HG03354 (cell line): Measurements from ENCODE around the gene CAMP.

Experiments
- ATAC-seq: cut with Tn5 transposase; IDR thresholded peaks from one replicate; pipeline ENCODE4 v1.9.1; 2021; ENCODE audit warnings: mild to moderate bottlenecking; ENCODE audit not compliant: unreplicated experiment, poor library complexity, severe bottlenecking

Gene CAMP, protein sequence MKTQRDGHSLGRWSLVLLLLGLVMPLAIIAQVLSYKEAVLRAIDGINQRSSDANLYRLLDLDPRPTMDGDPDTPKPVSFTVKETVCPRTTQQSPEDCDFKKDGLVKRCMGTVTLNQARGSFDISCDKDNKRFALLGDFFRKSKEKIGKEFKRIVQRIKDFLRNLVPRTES

DNA sequence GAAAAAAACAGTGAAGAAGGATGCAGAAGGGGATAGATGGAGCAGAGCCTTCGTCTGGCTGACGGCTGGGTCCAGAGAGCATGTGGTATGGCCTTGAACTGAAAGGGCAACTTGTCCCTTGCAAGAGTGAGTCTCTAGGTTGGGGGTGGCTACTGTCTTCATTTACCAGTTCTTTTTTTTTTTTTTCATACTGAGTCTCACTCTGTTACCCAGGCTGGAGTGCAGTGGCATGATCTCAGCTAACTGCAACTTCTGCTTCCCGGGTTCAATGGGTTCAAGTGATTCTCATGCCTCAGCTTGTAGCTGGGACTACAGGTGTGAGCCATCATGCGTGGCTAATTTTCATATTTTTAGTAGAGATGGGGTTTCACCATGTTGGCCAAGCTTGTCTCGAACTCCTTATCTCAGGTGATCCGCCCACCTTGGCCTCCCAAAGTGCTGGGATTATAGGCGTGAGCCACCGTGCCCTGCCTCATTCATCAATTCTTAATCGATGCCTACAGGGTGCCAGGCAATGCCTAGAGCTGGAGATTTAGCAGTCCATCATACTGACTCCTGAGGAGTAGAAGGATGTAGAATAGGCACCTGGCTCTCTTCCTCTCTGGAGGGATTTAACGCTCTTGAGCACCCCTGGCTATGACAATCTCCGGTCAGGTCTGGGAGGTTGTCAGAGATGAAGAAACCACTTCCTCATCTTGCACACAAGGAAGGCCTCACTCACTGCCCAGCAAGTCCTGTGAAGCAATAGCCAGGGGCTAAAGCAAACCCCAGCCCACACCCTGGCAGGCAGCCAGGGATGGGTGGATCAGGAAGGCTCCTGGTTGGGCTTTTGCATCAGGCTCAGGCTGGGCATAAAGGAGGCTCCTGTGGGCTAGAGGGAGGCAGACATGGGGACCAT lies at the start of gene CAMP:
CAMP (plus strand) TSS at position 880 of the 898 bp plus-strand sequence; CDS start at position 897, 17 bp downstream.
- peak; percentile 61 for ATAC-seq

DNA sequence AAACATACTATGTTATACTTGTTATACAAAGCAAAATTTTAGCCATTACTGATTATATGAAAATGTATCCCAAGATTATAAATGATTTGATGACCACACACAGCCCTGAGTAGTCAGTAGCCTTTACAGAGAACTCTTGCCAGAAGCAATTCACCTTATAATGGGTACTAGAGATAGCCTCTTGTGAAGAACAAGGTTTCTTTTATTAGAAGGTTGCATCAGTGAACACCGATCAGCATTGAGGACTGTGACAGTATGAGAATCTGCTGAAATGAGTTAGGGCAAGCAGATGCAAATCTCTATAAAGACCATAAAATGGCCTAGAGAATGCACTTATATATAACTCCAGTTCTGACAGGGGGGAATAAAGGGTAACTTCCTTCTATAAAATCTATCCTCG lies 45.2 kb upstream of the CAMP start:
- ATAC-seq: no peak

DNA sequence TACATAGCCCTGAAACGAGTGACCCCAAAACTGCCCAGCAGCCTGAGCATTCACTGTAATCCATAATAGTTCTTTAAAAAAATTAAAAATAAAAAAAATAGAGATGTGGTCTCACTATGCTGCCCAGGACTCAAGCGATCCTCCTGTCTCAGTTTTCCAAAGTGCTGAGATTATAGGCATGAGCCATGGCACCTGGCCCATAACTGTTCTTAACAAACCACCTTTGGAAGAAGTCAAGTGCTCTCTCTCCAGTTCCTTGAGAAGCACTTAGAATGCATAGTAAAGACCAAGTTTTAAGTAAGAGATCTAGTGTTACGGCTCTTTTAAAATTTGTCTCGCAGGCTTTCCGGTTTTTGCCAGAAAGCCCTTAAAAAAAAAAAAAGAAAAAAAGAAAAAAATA lies 43.3 kb upstream of the CAMP start:
- no peak for ATAC-seq

DNA sequence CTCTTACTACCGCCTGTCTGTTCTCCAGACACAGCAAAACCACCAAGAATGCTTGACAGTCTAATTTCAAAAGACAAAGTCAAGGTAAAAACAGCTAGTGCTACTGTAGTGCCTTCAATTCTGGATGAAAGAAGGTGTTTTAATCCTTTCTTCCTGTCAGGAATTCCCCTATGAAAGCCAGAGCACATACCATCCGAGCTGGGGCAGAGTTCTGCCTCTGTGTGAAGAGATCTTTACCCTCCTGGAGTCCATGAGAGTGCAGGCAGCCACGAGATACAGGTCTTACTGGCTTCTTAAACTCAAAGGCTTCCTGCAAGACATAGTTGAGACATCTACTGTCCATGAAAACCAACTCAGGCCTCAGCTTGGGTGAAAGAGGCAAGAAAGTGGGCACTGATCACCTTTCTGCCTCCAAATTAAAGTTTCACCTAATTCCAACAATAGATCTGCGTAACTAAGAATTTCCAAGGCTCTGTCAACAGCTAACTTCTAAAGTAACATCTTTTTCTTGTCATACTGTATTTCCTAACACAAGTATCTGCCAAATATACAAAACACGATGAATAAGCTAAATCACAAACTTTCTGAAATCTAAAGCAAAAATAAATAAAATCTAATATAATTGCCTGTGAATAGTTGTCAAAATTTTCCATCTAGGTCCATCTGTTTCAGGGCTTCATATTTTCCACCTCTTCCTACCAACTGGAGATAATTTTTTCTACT lies 42.6 kb upstream of the CAMP start:
- ATAC-seq: no peak

DNA sequence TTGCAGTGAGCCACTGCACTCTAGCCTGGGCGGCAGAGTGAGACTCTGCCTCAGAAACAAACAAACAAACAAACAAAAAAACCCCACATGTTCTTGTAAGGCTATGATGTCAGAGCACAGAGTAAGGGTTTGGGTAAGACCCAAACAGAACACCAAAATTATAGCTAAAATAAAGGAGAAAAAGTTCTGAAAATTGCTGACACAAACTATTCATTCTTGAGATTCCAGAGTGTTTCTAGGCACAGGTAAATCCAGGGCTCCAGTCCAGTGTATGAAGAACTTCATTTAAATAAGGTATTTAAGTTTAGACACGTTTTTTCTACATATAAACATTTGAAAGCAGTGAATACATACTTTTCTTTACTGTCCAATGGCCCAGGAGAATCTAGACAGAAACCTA lies 39.0 kb upstream of the CAMP start:
- no peak for ATAC-seq

DNA sequence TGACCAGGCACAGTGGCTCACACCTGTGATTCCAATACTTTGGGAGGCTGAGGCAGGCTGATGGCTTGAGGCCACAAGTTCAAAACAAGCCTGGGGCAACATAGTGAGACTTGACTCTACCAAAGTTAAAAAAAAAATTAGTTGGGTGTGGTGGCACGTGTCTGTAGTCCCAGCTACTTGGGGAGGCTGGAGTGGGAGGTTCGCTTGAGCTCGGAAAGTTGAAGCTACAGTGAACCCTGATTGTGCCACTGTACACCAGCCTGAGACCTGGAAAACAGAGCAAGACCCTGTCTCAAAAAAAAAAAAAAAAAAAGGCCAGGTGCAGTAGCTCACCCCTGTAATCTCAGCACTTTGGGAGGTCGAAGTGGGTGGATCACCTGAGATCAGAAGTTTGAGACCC lies 38.2 kb upstream of the CAMP start:
- no peak for ATAC-seq

DNA sequence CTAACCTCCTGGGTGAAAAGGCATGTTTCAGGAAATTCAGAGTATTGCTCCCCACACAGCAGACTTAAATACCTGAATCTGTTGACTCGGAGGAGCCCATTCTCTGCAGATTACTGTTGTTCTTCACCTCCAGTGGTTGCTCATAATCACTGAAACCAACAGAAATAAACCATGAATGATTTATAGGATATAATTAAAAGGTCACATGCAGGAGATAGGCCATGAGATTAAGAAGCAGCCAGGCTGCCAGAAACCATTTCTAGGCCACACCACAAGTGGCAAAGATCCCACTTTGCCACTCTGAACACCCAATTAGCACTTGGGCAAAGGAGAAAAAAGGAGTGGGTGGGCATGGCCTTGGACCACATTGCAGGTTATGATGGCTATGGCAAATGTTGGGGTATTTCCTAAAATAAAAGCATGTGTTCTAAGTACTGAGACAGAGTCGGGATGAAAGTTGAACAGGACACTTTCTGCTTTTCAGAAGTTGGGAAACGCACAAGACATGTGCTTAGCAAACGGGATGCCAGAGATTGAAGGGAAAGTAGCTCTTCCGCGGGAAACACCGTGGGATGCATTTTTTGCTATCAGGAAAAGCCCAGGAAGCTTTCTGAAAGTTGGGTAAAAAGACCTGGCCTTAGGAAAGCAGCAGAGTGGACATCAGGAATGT lies 36.5 kb upstream of the CAMP start:
- ATAC-seq: no peak

DNA sequence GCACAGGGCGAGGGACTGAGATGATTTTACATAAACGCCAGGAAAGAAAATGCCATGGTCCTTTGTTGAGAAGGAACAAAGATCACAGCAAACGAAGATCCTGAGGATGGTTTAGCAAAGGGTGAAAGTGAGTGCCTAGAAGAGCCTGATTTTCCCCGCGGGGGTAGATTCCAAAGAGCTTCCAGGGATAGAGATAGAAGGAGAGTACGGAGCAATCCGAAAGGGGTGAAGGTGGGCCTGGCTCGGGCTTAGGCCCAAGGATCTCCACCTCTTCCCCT lies 36.1 kb upstream of the CAMP start:
- ATAC-seq: no peak

DNA sequence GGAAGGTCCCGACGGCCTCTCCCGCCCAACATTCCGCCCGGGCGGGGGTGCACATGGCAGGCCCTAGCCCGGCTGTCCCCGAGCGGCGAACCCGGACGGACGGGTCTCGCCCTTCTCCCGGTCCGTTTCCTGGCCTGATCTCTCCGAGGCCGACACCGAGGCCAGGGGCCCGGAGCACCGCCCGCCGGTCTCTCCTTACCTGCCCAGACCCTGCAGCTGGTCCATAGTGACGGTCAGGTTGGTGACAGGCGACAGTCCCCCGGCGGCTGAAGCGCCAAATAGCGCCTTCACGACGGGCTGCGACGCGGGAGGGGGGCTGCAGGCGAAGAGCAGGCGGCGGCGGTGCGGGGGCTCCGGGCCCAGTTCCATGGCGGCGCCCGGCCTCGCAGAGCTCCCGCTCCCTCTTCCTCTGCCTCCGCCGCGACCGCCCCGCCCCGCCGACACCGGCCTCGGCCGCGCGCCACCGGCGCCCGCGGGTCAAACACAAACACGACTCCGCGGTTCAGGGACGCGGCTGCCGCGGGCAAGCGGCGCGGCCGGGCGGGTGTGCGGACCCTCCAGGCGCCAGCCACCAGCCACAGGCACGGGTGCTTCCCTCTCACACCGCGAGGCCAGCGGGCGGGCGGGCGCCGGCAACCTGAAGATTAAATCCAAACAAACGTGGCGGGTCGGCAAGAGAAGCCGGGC lies 35.6 kb upstream of the CAMP start:
- peak; percentile 33 for ATAC-seq

DNA sequence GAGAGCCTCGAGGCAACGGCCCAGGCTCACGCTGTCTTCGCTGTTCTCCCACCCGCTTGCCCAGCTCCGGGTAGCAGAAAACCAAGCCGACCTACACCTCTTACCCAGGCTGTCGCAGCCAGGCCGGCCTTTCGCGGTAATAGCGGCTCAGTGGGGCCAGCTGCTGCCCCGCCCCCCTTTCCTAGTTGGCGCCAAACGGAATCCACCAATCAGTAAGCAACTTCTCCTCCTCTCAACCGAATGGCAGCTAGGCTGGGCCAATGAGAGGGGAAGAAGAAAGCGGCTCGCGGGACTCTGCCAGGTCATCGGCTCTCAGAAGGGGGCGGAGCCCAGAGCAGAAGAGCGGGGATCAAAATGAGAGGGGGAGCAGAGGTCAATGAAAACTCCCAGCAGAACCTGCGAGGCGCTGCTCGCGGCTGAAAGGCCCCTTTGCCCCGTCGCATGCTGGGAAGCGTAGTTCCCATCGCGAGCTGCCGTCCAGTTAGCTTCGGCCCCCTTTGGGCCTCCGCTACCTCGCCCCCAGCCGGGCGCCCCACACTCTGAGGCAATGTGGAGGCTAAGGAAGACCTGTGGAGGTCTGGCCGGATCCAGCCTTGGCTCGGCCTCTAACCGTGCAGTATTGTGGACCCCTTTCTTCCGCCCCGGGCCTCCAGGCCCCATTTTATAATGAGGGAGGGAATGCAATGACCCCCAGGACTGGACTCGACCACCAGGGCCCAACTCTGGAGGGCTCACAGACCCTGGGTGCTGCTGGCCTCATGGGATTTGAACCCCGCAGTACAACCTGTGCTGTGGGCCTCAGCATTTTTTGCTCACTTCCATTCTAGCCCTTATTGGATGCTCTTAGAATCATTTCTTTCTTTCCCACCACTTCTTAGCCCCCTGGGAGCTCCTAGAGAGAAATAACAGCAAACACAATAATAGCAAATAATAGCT lies 34.8 kb upstream of the CAMP start, which contains the start of gene CDC25A:
CDC25A (minus strand) TSS at position 152 of the 936 bp plus-strand sequence. CDS start 470 bp downstream, outside the sequence.
- ATAC-seq: peak; percentile 98

DNA sequence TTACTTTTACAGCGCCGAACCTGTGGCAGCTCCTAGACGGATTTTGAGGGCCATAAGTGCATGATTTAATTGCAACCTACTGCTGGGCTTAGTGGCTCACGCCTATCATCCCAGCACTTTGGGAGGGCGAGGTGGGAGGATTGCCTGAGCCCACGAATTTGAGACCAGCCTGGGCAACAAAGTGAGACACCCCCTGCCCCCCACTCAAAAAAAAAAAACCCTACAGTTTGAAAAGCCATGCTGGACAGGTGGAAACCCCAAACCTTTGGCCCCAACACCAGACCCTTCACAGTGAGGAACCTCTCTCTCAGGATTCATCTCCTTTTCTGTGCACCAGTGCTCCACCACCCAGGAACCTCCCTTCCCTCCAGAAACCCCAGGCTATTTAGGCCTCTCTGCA lies 34.0 kb upstream of the CAMP start:
- no peak for ATAC-seq

DNA sequence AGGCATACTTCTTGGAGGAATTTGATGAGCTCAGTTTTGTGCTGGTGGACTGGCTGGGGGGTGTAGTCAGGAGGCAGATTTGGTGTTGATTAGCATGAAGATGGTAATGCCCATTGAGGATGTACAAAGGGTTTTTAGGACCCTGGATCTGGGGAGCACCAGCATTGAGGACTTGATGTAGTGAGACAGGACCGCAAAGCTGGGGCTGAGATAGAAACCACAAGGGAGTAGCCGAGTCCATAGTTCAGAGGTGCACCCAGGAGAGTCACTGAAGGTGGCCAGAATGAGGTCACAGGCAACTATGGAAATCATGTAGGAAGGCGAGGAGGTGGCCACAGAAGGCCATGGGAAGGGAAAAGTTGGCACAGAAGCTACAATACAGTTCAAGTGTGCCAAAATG lies 32.4 kb upstream of the CAMP start:
- ATAC-seq: no peak

DNA sequence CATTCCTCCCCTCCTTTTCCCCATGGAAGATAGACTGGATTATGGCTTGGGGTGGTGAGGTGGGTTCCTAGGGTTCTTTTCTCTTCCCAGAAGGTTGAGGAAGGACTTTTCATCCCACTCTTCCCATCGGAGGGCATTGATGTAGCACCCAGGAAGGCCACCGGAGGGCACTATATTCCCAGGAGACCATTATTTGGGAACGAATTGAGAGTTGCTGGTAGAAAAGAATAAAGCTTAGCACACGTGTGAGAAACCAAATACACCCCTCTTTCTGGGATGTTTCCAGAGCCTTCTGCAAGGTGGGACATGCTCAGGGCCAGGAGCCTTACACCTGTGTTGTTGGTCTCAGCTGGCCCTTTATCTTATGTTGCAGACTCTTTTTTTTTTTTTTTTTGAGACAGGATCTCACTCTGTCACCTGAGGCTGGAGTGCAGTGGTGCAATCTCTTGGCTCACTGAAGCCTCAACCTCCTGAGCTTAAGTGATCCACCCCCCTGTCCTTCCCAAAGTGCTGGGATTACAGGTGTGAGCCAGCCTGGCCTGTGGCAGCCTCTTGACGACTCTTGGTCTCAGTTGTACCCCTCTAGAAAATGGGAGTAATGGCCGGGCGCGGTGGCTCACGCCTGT lies 28.7 kb upstream of the CAMP start:
- no peak for ATAC-seq

DNA sequence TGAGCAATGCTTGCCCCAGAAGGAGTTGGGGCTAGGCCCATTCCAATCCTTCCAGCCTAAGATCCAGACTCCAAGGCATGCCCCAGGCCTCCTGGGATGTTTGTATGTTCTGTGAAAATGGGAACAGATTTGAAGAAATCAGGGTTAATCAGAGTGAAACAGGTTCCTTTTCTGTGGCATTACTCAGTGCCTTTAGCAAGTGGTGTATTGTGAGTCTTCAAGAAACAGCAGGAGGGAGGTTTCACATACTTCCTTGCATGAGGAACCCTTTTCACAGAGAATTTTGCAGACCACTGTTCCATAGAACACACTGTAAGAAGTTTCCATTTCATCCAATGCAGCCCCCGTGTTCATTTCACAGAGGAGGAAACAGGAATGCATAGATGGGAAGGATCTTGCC lies 26.7 kb upstream of the CAMP start:
- no peak for ATAC-seq

DNA sequence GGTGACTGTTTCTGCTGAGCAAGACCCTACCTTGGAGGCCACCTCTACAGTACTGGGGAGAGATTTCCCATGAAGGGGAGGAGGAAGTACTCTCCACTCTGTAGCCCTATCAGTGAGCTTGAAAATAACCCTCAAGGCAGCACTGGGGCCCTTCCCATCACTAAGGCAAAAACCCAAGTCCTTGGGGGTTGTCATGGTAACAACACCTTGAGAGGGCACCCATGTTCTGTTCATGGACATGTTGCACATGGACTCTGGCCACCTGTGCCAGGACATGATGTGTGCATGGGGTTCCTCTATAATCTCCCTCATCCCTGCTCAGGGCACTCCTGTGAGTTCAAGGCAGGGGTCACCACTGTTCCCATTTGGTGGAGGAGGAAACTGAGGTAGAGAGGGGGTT lies 24.2 kb upstream of the CAMP start:
- ATAC-seq: no peak

DNA sequence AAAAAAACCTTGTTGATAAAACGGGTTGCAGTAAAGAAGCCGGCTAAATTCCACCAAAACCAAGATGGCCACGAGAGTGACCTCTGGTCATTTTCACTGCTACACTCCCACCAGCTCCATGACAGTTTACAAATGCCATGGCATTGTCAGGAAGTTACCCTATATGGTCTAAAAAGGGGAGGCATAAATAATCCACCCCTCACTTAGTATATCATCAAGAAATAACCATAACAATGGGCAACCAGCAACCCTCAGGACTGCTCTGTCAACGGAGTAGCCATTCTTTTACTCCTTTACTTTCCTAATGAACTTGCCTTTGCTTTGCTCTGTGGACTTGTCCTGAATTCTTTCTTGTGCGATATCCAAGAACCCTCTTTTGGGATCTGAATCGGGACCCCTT lies 20.7 kb upstream of the CAMP start:
- no peak for ATAC-seq

DNA sequence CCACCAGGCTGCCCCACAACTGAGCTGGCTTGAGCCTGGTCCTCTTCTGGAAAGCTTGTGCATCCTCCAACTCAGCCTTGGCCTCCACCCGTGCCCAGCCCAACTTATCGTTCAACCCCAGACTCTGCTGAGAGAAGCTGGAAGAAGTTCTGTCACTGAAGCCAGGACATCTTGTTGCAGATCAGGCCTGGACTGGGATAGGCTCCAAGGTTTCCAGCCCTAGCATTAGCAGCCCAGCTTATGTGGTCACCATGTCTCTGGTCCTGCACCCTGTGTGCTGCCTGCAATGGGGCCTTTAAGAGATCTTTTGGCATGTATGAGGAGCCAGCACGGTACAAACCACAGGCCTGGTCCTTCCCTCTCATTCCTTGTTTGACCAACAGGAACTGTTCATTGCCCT lies 15.2 kb upstream of the CAMP start:
- no peak for ATAC-seq

DNA sequence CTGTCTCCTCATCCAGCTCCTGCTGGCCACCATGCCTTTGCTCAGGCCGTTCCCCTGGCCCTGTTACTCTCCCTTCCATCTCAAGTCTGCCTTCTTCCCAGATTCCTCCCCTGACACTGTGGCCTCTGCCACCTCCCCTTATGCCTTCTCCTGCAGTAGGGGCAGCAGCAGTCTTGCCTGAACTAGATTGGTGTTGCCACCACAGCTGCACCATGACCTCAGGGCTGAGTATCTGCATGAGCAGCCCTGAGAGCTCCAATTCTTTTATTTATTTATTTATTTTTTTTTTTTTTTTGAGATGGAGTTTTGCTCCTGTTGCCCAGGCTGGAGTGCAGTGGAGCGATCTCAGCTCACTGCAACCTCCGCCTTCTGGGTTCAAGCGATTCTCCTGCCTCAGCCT lies 13.8 kb upstream of the CAMP start:
- ATAC-seq: no peak
